IPS-15b (cell line): ENCODE results near the gene ZGLP1.

Source experiments
- H3K27me3 ChIP-seq: one replicate; pipeline ENCODE4 v1.6.1; 2013; ENCODE audit warnings: low read length; ENCODE audit not compliant: control insufficient read depth, insufficient read depth
- H3K36me3 ChIP-seq: one replicate; pipeline ENCODE4 v1.6.1; 2013; ENCODE audit warnings: low read length; ENCODE audit not compliant: control insufficient read depth, insufficient read depth
- H3K4me1 ChIP-seq: one replicate; pipeline ENCODE4 v1.6.1; 2013; ENCODE audit warnings: mild to moderate bottlenecking, low read length; ENCODE audit not compliant: control insufficient read depth, insufficient read depth
- H3K4me3 ChIP-seq: one replicate; pipeline ENCODE4 v1.5.1; 2013; ENCODE audit warnings: low read depth, low read length
- H3K9ac ChIP-seq: one replicate; pipeline ENCODE4 v1.6.1; 2013; ENCODE audit warnings: low read depth, mild to moderate bottlenecking, low read length
- H3K9me3 ChIP-seq: one replicate; pipeline ENCODE4 v1.6.1; 2013; ENCODE audit warnings: mild to moderate bottlenecking, low read length; ENCODE audit not compliant: control insufficient read depth, insufficient read depth

The ZGLP1 gene

GRCh38 chr19:10262771-10263170 lies 46.8 kb downstream of the ZGLP1 start:
- Histone ChIP-seq H3K36me3 (peaks cover 11% of the 10 kb centered on the region), H3K4me1 (no peaks in the 10 kb centered on the region), H3K9me3 (no peaks in the 10 kb centered on the region), H3K9ac (no peak overlapping the region), H3K27me3 (no peaks in the 10 kb centered on the region), H3K4me3 (no peak overlapping the region)

GRCh38 chr19:10260141-10260584 lies 49.5 kb downstream of the ZGLP1 start:
- no peaks in the 10 kb centered on the region for H3K9me3 ChIP-seq
- H3K36me3 ChIP-seq, result peaks cover 26% of the 10 kb centered on the region
- H3K9ac ChIP-seq, result no peak overlapping the region
- H3K4me1 ChIP-seq, result no peaks in the 10 kb centered on the region
- no peak overlapping the region for H3K4me3 ChIP-seq
- no peaks in the 10 kb centered on the region for H3K27me3 ChIP-seq

- no peaks in the 10 kb centered on the region for H3K4me1 ChIP-seq
- H3K9me3 ChIP-seq, result no peaks in the 10 kb centered on the region
- peaks cover 27% of the 10 kb centered on the region for H3K36me3 ChIP-seq
- no peak overlapping the region for H3K4me3 ChIP-seq
- no peaks in the 10 kb centered on the region for H3K27me3 ChIP-seq
- no peak overlapping the region for H3K9ac ChIP-seq
Observed at GRCh38 chr19:10259162-10259905, 50.3 kb downstream of the ZGLP1 start.

- Histone ChIP-seq H3K4me3 (no peak overlapping the region), H3K9ac (no peak overlapping the region), H3K9me3 (no peaks in the 10 kb centered on the region), H3K4me1 (no peaks in the 10 kb centered on the region), H3K36me3 (peaks cover 27% of the 10 kb centered on the region), H3K27me3 (no peaks in the 10 kb centered on the region)
Observed at GRCh38 chr19:10258080-10258710, 51.4 kb downstream of the ZGLP1 start.

- Histone ChIP-seq H3K9ac (no peak overlapping the region), H3K36me3 (peaks cover 30% of the 10 kb centered on the region), H3K9me3 (no peaks in the 10 kb centered on the region), H3K4me3 (no peak overlapping the region), H3K27me3 (no peaks in the 10 kb centered on the region), H3K4me1 (no peaks in the 10 kb centered on the region)
Observed at GRCh38 chr19:10256970-10257615, 52.5 kb downstream of the ZGLP1 start.

- Histone ChIP-seq H3K4me3 (no peak overlapping the region), H3K4me1 (no peaks in the 10 kb centered on the region), H3K9me3 (no peaks in the 10 kb centered on the region), H3K36me3 (peaks cover 33% of the 10 kb centered on the region), H3K9ac (no peak overlapping the region), H3K27me3 (no peaks in the 10 kb centered on the region)
Observed at GRCh38 chr19:10256551-10256950, 53.1 kb downstream of the ZGLP1 start.

GRCh38 chr19:10255358-10255757 lies 54.3 kb downstream of the ZGLP1 start:
- no peaks in the 10 kb centered on the region for H3K9me3 ChIP-seq
- H3K4me3 ChIP-seq, result no peak overlapping the region
- H3K36me3 ChIP-seq, result peaks cover 33% of the 10 kb centered on the region
- H3K4me1 ChIP-seq, result no peaks in the 10 kb centered on the region
- no peak overlapping the region for H3K9ac ChIP-seq
- H3K27me3 ChIP-seq, result no peaks in the 10 kb centered on the region
